Measurements from ENCODE around the gene WDR46. TPM values are rescaled to one million over a fixed set of nuclear protein-coding genes. Genes with fewer than 3 reads are reported as not detected.

Gene WDR46
- total and polyA plus RNA-seq, 2 of the 13 experiments (the other 11 are each of a cell fraction or from before 2014, with no cell fraction given): 47.4 to 105 TPM

- TF ChIP-seq PRDM10 (CRISPR knock-in tag; IDR thresholded peaks at IDR 0.05; ENCODE audit: low read depth) (no peak), ZSCAN30 (CRISPR knock-in tag; IDR thresholded peaks at IDR 0.05) (no peak), SP2 (CRISPR knock-in tag; IDR thresholded peaks at IDR 0.05) (no peak), SETDB1 (CRISPR knock-in tag; IDR thresholded peaks at IDR 0.05; ENCODE audit: borderline replicate concordance) (peak; percentile 35; the same call in 1 of the 2 replicates), YY1 (IDR thresholded peaks at IDR 0.05; ENCODE audit: insufficient read depth, insufficient replicate concordance, low read depth, low read length) (no peak), ZHX2 (IDR thresholded peaks at IDR 0.05; ENCODE audit: low read depth) (no peak), ZHX2 (CRISPR knock-in tag; IDR thresholded peaks at IDR 0.05; ENCODE audit: borderline replicate concordance) (no peak), ZNF670 (CRISPR knock-in tag; IDR thresholded peaks at IDR 0.05; ENCODE audit: borderline replicate concordance) (0 out of 2 replicates have a peak, but pooled peaks have one; percentile 72), KLF11 (CRISPR knock-in tag; IDR thresholded peaks at IDR 0.05) (peak; percentile 6; the same call in 1 of the 2 replicates), ARHGAP35 (CRISPR knock-in tag; IDR thresholded peaks at IDR 0.05; ENCODE audit: borderline replicate concordance) (0 out of 2 replicates have a peak, but pooled peaks have one; percentile 41), ZNF839 (CRISPR knock-in tag; IDR thresholded peaks at IDR 0.05; ENCODE audit: borderline replicate concordance) (peak; percentile 61; the same call in 1 of the 2 replicates), TIGD3 (CRISPR knock-in tag; IDR thresholded peaks at IDR 0.05; ENCODE audit: borderline replicate concordance) (no peak), PRDM4 (CRISPR knock-in tag; IDR thresholded peaks at IDR 0.05; ENCODE audit: borderline replicate concordance) (no peak), GATAD2A (CRISPR knock-in tag; IDR thresholded peaks at IDR 0.05) (no peak), TFDP2 (CRISPR knock-in tag; IDR thresholded peaks at IDR 0.05) (no peak)
These were observed 40.5 kb downstream of the WDR46 start (continued) for GRCh38 chr6:33248643-33248931.
